A673 (cell line): ENCODE data around the gene LY6G5B.
"Not testable (repeated sequence)": the region's sequence is repeated elsewhere in the genome, so short reads cannot be mapped to it uniquely, and the experiment has no call there.

ENCODE experiments used
- CTCF ChIP-seq: fragments of 300-800, 200-600 bp; sonication (generic); conservative IDR thresholded peaks from 2 replicates; pipeline ENCODE4 v1.5.1; 2017; ENCODE audit warnings: low read depth, mild to moderate bottlenecking, antibody characterized with exemption, low read length, moderate library complexity, mixed read lengths
- EZH2 ChIP-seq: fragments of 200-600 bp; sonication (generic); IDR thresholded peaks from 2 replicates; pipeline ENCODE4 v1.6.1; 2017; ENCODE audit warnings: borderline replicate concordance, low read depth, mild to moderate bottlenecking, mixed read lengths, antibody characterized with exemption, low read length; ENCODE audit not compliant: poor library complexity, severe bottlenecking

DNA sequence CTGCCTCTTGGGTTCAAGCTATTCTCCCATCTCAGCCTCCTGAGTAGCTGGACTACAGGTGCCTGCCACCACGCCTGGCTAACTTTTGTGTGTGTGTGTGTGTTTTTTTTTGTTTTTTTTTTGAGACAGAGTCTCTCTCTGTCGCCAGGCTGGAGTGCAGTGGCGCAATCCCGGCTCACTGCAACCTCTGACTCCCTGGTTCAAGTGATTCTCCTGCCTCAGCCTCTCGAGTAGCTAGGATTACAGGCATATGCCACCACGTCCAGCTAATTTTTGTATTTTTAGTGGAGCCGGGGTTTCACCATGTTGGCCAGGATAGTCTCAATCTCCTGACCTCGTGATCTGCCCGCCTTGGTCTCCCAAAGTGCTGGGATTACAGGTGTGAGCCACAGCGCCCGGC lies 39.4 kb downstream of the LY6G5B start:
- not testable (repeated sequence) for TF ChIP-seq CTCF, EZH2
